ENCODE results near the gene NT5M. TPM values are rescaled to one million over a fixed set of nuclear protein-coding genes. Genes with fewer than 3 reads are reported as not detected.

NT5M gene
- total RNA-seq, 2 experiments from 2014 or later: 4.3 to 5.4 TPM

- Mint-ChIP-seq H3K36me3 (ENCODE audit: low read depth) (no peaks in the 10 kb centered on the region), H3K27ac (no peak overlapping the region), H3K4me1 (peaks cover 13% of the 10 kb centered on the region), H3K27me3 (no peaks in the 10 kb centered on the region), H3K9me3 (ENCODE audit: low read depth) (no peaks in the 10 kb centered on the region), H3K4me3 (no peak overlapping the region)
- ATAC-seq (no peak), DNase-seq (no peak)
- intact Hi-C loops (cut with DNase I, micrococcal nuclease): no loop called here
- POLR2A ChIA-PET: no interaction called here
- CTCF ChIA-PET: interaction anchor here (0.6 kb wide), 1 partner anchor 73 kb away, joined by 3 read pairs; no protein-coding TSS in a partner anchor
Measured at GRCh38 chr17:17388657-17389496, 85.7 kb downstream of the NT5M start.

- Mint-ChIP-seq H3K27ac (no peak overlapping the region), H3K36me3 (ENCODE audit: low read depth) (no peaks in the 10 kb centered on the region), H3K9me3 (ENCODE audit: low read depth) (no peaks in the 10 kb centered on the region), H3K27me3 (no peaks in the 10 kb centered on the region), H3K4me1 (peaks cover 13% of the 10 kb centered on the region), H3K4me3 (peak overlapping the region; percentile 66)
- DNase-seq (peak; percentile 80), ATAC-seq (peak; percentile 87)
- intact Hi-C loops (cut with DNase I, micrococcal nuclease): loop anchor here in 1 of 2 experiments (1.0 kb wide), 1 partner anchor 104 kb away; the partner anchor contains the start of gene RASD1
- POLR2A ChIA-PET: interaction anchor here (0.5 to 0.6 kb wide), 3 partner anchors 16 to 647 kb away, joined by 3 to 5 read pairs (median 5); no protein-coding TSS in a partner anchor
- CTCF ChIA-PET: interaction anchor here (0.6 to 1.6 kb wide), 9 partner anchors 8 to 333 kb away, joined by 3 to 10 read pairs (median 3); partner anchors contain the start of gene RASD1
Measured at GRCh38 chr17:17391668-17392370, 88.6 kb downstream of the NT5M start.

GRCh38 chr17:17393976-17394375, 90.8 kb downstream of the NT5M start:
- Mint-ChIP-seq H3K4me3 (no peak overlapping the region), H3K27me3 (no peaks in the 10 kb centered on the region), H3K4me1 (peaks cover 16% of the 10 kb centered on the region), H3K27ac (no peak overlapping the region), H3K36me3 (ENCODE audit: low read depth) (no peaks in the 10 kb centered on the region), H3K9me3 (ENCODE audit: low read depth) (no peaks in the 10 kb centered on the region)
- ChIA-PET CTCF (no interaction called here), POLR2A (no interaction called here)
- intact Hi-C loops (cut with DNase I, micrococcal nuclease): no loop called here
- ATAC-seq (no peak), DNase-seq (no peak)

- CTCF ChIA-PET: no interaction called here
- no peak for ATAC-seq
- H3K27ac Mint-ChIP-seq: no peak overlapping the region
- H3K27me3 Mint-ChIP-seq: no peaks in the 10 kb centered on the region
- intact Hi-C loops (cut with DNase I, micrococcal nuclease): no loop called here
- no peaks in the 10 kb centered on the region for H3K36me3 Mint-ChIP-seq (ENCODE audit: low read depth)
- no peak for DNase-seq
- H3K4me3 Mint-ChIP-seq: no peak overlapping the region
- H3K9me3 Mint-ChIP-seq (ENCODE audit: low read depth): no peaks in the 10 kb centered on the region
- POLR2A ChIA-PET: no interaction called here
- H3K4me1 Mint-ChIP-seq: peaks cover 16% of the 10 kb centered on the region
Measured at GRCh38 chr17:17394494-17394893, 91.3 kb downstream of the NT5M start.

- DNase-seq (no peak), ATAC-seq (no peak)
- H3K36me3 Mint-ChIP-seq (ENCODE audit: low read depth): no peaks in the 10 kb centered on the region
- H3K27me3 Mint-ChIP-seq: no peaks in the 10 kb centered on the region
- intact Hi-C loops (cut with DNase I, micrococcal nuclease): no loop called here
- H3K9me3 Mint-ChIP-seq (ENCODE audit: low read depth): no peaks in the 10 kb centered on the region
- POLR2A ChIA-PET: no interaction called here
- CTCF ChIA-PET: interaction anchor here (0.8 to 1.4 kb wide), 2 partner anchors 8 to 25 kb away, joined by 3 read pairs; no protein-coding TSS in a partner anchor
- no peak overlapping the region for H3K27ac Mint-ChIP-seq
- H3K4me3 Mint-ChIP-seq: no peak overlapping the region
- H3K4me1 Mint-ChIP-seq: peaks cover 18% of the 10 kb centered on the region
Measured at GRCh38 chr17:17395246-17395802, 92.2 kb downstream of the NT5M start.

GRCh38 chr17:17395885-17396284, 92.7 kb downstream of the NT5M start:
- Mint-ChIP-seq H3K4me1 (peaks cover 18% of the 10 kb centered on the region), H3K9me3 (ENCODE audit: low read depth) (no peaks in the 10 kb centered on the region), H3K36me3 (ENCODE audit: low read depth) (no peaks in the 10 kb centered on the region), H3K27ac (no peak overlapping the region), H3K4me3 (no peak overlapping the region), H3K27me3 (no peaks in the 10 kb centered on the region)
- ChIA-PET CTCF (interaction anchor here (0.8 to 1.4 kb wide), 2 partner anchors 8 to 26 kb away, joined by 3 read pairs; no protein-coding TSS in a partner anchor), POLR2A (interaction anchor here (0.6 kb wide), 1 partner anchor 10 kb away, joined by 3 read pairs; no protein-coding TSS in a partner anchor)
- DNase-seq (no peak), ATAC-seq (no peak)
- intact Hi-C loops (cut with DNase I, micrococcal nuclease): no loop called here

Other genes starting within 250 kb of the NT5M start
- gene PLD6, start 97.0 kb upstream of the NT5M start, total RNA-seq: 1 to 10 TPM; 8.3 to 9.9 TPM
- gene FLCN, start 66.2 kb upstream of the NT5M start, total RNA-seq: 10 to 100 TPM; 12.3 to 18.8 TPM
- gene COPS3, start 22.1 kb upstream of the NT5M start, total RNA-seq: 10 to 100 TPM; 79.6 to 83.1 TPM
- 10 to 100 TPM; 12.2 to 14.3 TPM for gene MED9, start 173.6 kb downstream of the NT5M start, total RNA-seq
- gene RASD1, start 193.0 kb downstream of the NT5M start, total RNA-seq: under 1 TPM; 0.18 to 0.21 TPM